ENCODE data around the gene TAF12. TPM values are rescaled to one million over a fixed set of nuclear protein-coding genes. Genes with fewer than 3 reads are reported as not detected.
A peak's percentile ranks its signal among the peaks of the same experiment; 100 is the strongest.

Gene TAF12
- total and polyA plus RNA-seq, 10 of the 15 experiments (the other 5 are each of a cell fraction or from before 2014, with no cell fraction given), result 18.3 to 43.3 (median 28.6) TPM

GRCh38 chr1:28648474-28649198 is 5.8 kb upstream of the TAF12 start, which contains the start of gene RNU11 (continued):
- TF ChIP-seq HCFC1 (IDR thresholded peaks at IDR 0.05; ENCODE audit: low read length) (peak; percentile 76), EGR1 (IDR thresholded peaks at IDR 0.05; ENCODE audit: borderline replicate concordance in 1 of 2, low read depth in 2 of 2, low read length in 2 of 2) (peak; percentile 83 to 98), ZBTB33 (IDR thresholded peaks at IDR 0.05) (peak; percentile 92; the same call in 1 of the 2 replicates), USF1 (IDR thresholded peaks at IDR 0.05; ENCODE audit: borderline replicate concordance, extremely low read length, insufficient read depth, low read depth, low read length) (peak; percentile 10), PAX8 (IDR thresholded peaks at IDR 0.05) (peak; percentile 96), FOS (IDR thresholded peaks at IDR 0.05; ENCODE audit: borderline replicate concordance, extremely low read depth, insufficient read length) (no peak), CBX5 (IDR thresholded peaks at IDR 0.05; ENCODE audit: low read depth) (peak; percentile 98), NFXL1 (IDR thresholded peaks at IDR 0.05; ENCODE audit: borderline replicate concordance) (no peak), ATF2 (IDR thresholded peaks at IDR 0.05; ENCODE audit: low read length) (peak; percentile 100), RB1 (IDR thresholded peaks at IDR 0.05; ENCODE audit: borderline replicate concordance) (peak; percentile 83; the same call in 1 of the 2 replicates), ZNF207 (IDR thresholded peaks at IDR 0.05; ENCODE audit: borderline replicate concordance) (peak; percentile 99), CHD1 (IDR thresholded peaks at IDR 0.05; ENCODE audit: low read depth, low read length) (no peak), NR2F1 (conservative IDR thresholded peaks at IDR 0.05) (peak; percentile 42; the same call in 1 of the 2 replicates), BRCA1 (IDR thresholded peaks at IDR 0.05; ENCODE audit: low read depth, low read length) (peak; percentile 62; the same call in 1 of the 2 replicates), BCL11A (IDR thresholded peaks at IDR 0.05; ENCODE audit: low read depth, low read length) (peak; percentile 97), PKNOX1 (IDR thresholded peaks at IDR 0.05) (peak; percentile 87), RUNX3 (IDR thresholded peaks at IDR 0.05; ENCODE audit: low read length) (peak; percentile 95), TBL1XR1 (IDR thresholded peaks at IDR 0.05; ENCODE audit: low read depth, low read length) (peak; percentile 95; the same call in 1 of the 2 replicates), NR2C2 (IDR thresholded peaks at IDR 0.05; ENCODE audit: borderline replicate concordance, control insufficient read depth, insufficient read length, low read depth) (no peak), ZBTB4 (CRISPR knock-in tag; IDR thresholded peaks at IDR 0.05) (peak; percentile 100), FOXK2 (IDR thresholded peaks at IDR 0.05) (peak; percentile 57; the same call in 1 of the 2 replicates)

Measured in GM12878 (cell line).